Activated CD8-positive, alpha-beta memory T cell treated with anti-CD3 and anti-CD28 coated beads for 4 hours (primary cell): ENCODE measurements around the gene ISYNA1.

Experiments used
- DNase-seq, 2 donors: peaks; one replicate each; pipeline ENCODE4 v3.0.0-alpha.2; 2020; ENCODE audit warnings: low read depth in 2 of 2

The ISYNA1 gene

GRCh38 chr19:18437491-18438330, at the start of gene ISYNA1:
TSS of gene ISYNA1 (minus strand) at chr19:18438133. CDS start at chr19:18437979, 154 bp downstream.
- DNase-seq = peak; percentile 53 to 55

DNA sequence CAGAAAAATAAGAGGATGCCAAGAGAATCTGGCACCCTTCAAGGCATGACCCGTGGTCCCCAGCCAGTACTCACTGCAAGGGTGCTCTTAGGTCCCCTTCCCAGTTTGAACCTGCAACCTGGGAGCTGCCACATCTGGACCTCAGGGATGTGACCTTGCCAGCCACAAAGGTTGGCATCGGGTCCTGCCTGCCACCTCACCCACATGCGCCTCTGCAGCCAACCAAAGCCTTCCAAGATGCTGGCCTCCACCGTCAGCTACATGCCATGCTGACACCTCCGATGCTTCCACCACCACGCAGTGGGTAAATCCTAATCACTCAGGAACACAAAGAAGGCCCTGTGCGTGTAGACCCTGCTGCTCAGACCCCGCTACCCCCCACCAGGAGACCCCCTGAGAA, 48.8 kb upstream of the ISYNA1 start:
- no peak for DNase-seq

GRCh38 chr19:18484992-18485391, 47.1 kb upstream of the ISYNA1 start:
- no peak for DNase-seq

DNA sequence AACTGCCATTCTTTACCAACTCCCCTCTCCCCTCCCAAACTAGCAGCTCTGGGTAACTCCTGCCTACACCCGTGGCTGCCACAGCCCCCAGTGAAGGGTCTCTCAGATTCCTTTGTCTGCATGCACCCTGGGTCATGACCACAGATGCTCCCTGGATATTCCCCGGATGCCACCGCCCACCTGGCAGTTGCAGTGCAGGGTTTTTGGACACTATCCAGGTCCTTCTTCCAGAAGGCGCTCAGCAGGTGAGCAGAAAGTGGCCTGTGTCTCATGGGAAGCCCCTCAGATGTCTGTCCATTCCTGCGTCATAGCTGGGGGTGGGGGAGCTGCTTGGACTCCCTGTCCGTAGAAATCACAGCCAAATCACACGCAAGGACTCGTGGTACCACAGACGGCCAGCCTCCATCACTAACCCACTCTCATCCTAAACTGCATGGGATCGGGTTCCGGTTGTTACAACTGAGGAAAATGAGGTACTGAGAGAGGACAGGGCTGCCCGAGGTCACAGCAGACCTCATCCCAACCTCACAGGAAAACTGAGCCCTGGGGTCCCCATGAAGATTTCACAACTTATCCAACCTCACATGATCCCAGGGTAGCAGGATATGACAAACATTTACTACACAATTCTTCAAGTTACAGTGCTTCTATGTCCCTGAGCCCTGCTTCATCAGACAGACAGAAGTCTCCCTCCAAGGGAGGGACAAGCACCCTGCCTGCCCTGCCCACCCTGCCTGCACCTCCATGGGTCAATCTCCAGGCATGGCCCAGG, 45.4 kb upstream of the ISYNA1 start:
- DNase-seq = no peak

DNA sequence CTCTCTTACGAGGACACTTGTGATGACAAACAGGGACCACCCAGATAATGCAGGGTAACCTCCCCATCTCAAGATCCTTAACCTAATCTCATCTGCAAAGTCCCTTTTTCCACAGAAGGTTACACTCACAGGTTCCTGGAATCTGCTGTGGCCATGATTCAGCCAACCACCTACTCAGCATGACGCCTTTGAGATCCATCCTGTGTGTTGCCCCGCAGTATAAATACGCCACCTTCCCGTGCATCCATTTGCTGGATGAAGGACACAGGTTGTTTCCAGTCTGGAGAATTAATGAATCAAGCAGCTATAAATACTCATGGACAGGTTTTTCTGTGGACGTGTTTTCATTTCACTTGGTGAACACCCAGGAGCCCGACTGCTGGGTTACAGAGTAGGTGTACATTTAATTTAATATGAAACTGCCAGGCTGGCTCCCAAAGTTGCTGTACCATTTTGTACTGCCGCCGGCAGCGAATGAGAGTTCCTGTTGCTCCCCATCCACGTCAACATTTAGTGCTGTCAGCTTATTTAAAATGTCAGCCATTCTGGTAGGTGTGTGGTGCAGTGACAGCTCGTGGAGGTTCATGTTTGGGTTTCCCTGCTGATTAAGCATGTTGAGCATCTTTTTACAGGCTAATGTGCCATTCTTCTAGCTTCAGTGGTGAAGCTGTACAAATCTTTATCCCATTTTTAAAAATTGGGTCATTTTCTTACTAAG, 43.7 kb upstream of the ISYNA1 start:
- no peak for DNase-seq

DNA sequence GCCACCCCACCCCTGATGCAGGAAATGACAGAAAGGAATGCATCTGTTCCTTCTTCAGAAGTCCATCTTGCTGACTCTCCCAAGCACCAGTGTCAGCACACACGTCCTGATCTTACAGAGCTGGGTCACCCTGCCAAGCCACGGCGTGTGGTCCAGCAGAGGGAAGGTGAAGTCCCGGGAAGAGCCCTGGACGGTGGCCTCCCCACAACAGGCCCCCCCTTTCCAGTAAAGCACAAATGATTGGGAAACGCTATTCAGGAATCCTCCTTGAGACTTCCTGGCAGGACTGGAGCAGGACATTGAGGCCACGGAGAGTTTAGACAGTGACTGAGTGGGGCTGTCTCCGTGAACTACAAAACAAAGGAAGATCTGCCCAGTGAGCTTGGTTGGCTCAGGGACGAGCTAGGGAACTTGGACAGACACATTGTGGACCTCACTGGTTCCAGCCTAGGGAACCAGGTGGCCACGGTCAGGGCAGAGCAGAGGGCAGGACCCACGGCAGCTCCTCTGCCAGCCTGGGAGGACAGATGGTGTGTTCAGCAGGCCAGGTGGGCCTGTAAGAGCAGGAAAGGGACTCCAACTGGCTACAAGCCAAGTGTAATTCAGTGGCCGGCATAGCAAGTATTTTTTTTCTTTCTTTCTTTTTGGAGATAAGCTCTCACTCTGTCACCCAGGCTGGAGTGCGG, 42.2 kb upstream of the ISYNA1 start:
- DNase-seq = no peak

- peak; percentile 22 to 38 for DNase-seq
Observed at GRCh38 chr19:18478545-18479311, 40.8 kb upstream of the ISYNA1 start.

DNA sequence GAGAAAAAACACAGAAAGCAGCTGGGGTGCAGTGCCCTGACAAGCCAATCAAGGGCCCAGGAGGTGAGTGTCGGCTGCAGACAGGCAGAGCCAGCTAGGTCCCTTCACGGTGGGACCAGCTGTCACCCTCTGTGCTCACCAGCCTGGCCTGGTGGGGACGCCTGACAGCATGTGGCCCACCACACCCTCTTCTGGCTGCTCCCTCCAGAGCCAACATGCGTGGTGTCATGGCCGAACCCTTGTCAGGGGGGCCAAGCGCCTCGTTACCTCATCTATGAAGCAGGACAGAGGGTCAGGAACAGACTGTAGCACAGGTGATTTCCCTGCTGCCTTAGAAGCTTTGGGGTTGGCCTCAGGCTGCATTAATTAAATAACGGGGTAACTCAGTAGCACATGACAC, 40.0 kb upstream of the ISYNA1 start:
- DNase-seq = no peak

DNA sequence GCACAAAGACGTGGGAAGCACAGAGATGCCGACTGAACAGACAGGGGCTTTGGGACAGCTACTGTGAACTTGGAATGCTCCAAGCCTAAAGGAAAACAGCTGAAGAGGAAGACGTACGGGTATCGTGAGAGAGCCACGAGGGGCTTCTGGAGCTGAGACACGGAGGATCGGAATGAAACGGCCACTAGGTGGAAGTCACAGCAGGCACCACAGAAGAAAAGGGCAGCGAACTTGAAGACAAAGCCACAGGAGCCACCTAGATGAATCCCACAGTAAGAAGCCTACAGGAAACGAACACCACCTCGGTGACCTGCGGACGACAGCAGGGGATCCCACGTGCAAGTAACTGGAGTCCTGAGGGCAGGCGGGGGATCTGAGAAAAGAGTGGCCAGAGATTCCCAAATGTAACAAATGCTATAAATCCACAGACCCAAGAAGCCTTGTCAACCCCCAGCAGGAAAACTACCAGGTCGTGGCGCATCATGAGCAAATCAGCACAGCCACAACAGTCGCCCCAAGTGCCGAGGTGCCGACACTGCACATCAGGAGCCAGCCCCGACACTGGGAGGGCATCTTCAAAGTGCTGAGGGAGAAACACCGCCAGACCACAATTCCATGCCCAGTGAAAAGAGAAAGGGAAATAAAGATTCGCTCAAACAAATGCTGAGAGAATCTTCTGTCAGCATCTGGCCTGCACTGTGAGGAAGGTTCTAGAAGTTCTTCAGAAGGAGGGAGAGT, 39.3 kb upstream of the ISYNA1 start:
- DNase-seq = no peak

- no peak for DNase-seq
Observed at GRCh38 chr19:18476507-18477041, 38.6 kb upstream of the ISYNA1 start.

DNA sequence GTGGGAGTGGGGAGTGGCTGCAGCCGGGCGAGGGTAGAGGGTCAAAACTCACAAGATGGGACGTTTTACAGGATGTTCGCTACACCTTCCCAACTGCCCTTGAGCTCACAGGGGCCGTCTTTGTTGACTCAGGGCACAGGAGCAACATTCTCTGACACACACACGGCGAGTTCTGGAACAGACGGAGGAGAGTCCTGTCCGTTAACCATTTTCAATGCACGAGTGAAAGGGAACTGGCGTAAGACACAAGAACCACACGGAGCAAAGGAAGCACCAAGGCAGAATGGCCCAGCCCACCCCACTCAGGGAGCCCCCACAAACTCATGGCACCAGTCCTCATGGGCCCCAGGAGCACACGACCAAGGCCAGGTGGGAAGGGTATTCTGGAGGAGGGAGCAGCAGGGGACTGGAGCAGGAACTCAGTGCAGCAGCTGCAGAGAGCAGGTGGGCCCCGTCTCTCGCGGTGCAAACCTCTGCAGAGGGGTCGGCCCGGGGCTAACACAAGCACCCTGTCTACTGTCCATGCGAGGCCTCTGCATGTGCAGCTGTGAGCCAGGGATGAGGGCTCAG, 37.9 kb upstream of the ISYNA1 start:
- no peak for DNase-seq

DNA sequence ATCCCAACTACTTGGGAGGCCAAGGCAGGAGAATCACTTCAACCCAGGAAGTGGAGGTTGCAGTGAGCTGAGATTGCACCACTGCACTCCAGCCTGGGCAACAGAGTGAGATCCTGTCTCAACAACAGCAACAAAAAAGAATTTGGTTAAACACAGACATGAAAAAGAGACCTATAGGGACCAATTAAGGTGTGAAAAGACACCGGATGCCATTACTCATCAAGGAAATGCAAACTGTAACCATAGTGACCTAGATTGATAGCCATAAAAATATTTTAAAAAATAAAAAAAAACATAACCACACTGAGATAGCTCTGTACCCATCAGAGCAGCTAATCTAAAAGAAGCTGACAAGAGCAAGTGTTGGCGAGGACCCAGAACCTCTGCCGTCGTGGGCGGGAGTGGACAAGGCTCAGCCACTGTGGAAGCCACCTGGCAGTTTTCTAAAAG, 37.1 kb upstream of the ISYNA1 start:
- no peak for DNase-seq

GRCh38 chr19:18474366-18474887, 36.5 kb upstream of the ISYNA1 start:
- no peak for DNase-seq

DNA sequence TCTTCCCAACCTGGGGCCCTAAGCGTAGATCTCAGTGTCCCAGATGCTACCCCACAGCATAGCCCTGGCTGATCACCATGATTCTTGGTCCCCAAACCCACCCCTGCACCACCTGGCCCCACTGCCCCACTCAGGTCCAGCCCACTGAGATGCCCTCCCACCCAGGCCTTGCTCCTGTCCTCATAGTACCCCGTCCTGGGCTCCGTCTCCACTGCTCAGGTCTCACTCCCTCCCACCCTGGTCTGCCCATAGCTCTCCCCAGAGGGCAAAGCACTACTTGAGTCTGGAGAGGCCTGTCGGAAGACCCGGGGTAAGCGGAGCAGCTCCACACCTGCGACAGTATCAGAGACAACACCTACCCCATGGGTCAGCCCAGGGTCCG, 35.8 kb upstream of the ISYNA1 start:
- DNase-seq = no peak

GRCh38 chr19:18473003-18473705, 35.2 kb upstream of the ISYNA1 start:
- DNase-seq = no peak

- DNase-seq = no peak
Observed at GRCh38 chr19:18470787-18471186, 32.9 kb upstream of the ISYNA1 start.

GRCh38 chr19:18469069-18469846, 31.3 kb upstream of the ISYNA1 start:
- no peak for DNase-seq

DNA sequence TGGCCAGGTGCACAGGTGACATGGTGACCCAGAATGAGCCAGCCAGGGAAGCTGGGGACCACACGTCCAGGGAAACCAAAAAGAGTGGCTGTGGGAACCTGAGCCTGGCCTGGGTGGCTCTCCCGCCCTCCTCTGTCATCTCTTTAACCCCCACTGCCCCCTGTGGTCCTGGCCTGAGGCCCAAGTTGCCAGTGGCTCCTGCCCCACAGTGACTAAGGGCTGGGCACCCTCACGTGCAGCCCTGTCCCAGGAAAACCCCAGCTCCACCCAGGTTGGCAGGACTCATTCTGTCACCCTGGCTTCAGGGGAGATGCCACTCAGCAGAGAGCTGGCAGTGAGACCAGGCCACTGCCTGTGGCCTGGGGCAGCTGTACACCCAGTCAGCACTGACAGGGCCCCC, 30.6 kb upstream of the ISYNA1 start:
- no peak for DNase-seq
